ENCODE measurements around the gene ODC1.

ODC1 gene

DNA sequence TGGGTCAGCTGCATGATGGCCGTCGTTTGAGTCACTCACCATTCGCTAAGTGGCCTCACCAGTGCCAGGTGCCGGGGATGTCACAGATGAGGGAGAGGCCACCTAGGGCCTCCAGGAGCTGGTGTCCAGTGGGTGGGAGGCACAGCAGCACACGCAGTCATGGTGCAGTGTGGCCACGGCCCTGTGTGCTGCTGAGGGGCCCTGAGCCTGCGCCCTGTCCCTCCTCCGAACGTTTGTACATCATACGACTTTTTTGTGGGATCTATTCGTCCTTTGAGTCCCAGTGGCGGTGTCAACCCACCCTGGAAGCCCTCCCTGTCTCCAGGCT is 30.1 kb upstream of the ODC1 start:
- no peaks in the 10 kb centered on the region for H3K4me1 ChIP-seq (ENCODE audit: control insufficient read depth, insufficient read depth, low read length)
- ChIA-PET POLR2A (no interaction called here), CTCF (no interaction called here)
- no peaks in the 10 kb centered on the region for H3K9me3 ChIP-seq (ENCODE audit: control insufficient read depth, insufficient read depth, low read depth, low read length)
- H3K27ac ChIP-seq (ENCODE audit: extremely low read depth, low read depth, low read length) = no peak overlapping the region
- no peak for TF ChIP-seq TSHZ1 (tag by site-specific recombination; IDR thresholded peaks at IDR 0.05; ENCODE audit: borderline replicate concordance)
- no peak for TF ChIP-seq ZXDB (tag by site-specific recombination; IDR thresholded peaks at IDR 0.05)
- no peak for TF ChIP-seq YY1 (tag by site-specific recombination; IDR thresholded peaks at IDR 0.05)
- TF ChIP-seq FEZF1 (tag by site-specific recombination; IDR thresholded peaks at IDR 0.05) = no peak
- H3K4me3 ChIP-seq (ENCODE audit: low read depth, low read length) = no peak overlapping the region
- no peaks in the 10 kb centered on the region for H3K36me3 ChIP-seq (ENCODE audit: control insufficient read depth in 2 of 2, insufficient read depth in 1 of 2, low read length in 2 of 2)

DNA sequence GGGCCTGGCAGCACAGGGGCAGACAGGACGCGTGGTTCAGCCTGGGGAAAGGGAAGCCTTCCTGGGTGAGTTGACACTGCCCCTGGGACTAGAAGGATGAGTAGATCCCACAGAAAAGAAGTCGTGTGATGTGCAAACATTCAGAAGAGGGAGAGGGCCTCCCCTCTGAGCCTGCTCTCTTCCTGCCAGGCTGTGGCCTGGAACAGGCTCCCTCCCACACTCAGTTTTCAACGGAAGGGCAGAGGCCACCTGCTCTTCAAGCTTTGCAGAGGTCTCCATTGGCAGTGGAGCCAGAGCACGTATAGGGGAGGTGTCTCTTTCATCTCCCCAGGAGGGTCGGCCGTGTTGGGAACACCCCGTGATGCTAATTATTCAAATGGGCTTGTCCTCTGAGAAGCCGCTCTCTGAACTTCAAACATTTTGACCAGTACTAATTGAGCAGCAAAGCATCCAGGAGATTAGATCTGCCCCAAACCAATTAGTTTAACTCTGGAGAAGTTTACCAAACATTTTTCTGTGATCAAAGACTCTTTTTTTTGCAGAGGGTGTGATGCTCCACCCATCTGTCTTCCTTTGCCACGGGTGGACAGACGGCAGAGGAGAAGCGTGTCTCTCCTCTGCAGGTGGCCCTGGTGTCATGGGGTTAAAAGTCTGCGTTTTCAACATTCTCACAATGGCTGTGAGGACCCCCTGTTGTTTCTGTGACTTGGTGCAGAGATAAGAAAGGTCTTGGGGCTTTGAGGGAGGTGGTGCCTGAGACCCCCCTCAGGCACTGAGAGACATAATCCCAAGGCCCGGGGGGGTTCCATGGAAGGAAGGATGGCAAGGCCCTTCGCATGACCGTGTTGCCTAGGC is 29.5 kb upstream of the ODC1 start:
- no peak overlapping the region for H3K27ac ChIP-seq (ENCODE audit: extremely low read depth, low read depth, low read length)
- ChIA-PET POLR2A (no interaction called here), CTCF (no interaction called here)
- TF ChIP-seq HOXC10 (CRISPR knock-in tag; IDR thresholded peaks at IDR 0.05) = no peak
- TF ChIP-seq, protein P1, sequence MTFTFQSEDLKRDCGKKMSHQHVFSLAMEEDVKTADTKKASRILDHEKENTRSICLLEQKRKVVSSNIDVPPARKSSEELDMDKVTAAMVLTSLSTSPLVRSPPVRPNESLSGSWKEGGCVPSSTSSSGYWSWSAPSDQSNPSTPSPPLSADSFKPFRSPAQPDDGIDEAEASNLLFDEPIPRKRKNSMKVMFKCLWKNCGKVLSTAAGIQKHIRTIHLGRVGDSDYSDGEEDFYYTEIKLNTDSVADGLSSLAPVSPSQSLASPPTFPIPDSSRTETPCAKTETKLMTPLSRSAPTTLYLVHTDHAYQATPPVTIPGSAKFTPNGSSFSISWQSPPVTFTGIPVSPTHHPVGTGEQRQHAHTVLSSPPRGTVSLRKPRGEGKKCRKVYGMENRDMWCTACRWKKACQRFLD (tag by site-specific recombination; IDR thresholded peaks at IDR 0.05) = no peak
- no peak for TF ChIP-seq ZNF558 (tag by site-specific recombination; IDR thresholded peaks at IDR 0.05)
- no peak for TF ChIP-seq ZNF514 (tag by site-specific recombination; IDR thresholded peaks at IDR 0.05)
- no peak for TF ChIP-seq KLF16 (tag by site-specific recombination; IDR thresholded peaks at IDR 0.05)
- TF ChIP-seq ZNF169 (tag by site-specific recombination; IDR thresholded peaks at IDR 0.05) = no peak
- no peak for TF ChIP-seq ZNF660 (tag by site-specific recombination; IDR thresholded peaks at IDR 0.05)
- TF ChIP-seq, protein P2, sequence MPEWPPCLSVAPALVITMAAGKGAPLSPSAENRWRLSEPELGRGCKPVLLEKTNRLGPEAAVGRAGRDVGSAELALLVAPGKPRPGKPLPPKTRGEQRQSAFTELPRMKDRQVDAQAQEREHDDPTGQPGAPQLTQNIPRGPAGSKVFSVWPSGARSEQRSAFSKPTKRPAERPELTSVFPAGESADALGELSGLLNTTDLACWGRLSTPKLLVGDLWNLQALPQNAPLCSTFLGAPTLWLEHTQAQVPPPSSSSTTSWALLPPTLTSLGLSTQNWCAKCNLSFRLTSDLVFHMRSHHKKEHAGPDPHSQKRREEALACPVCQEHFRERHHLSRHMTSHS (tag by site-specific recombination; IDR thresholded peaks at IDR 0.05) = no peak
- peak; percentile 32; the same call in 1 of the 2 replicates for TF ChIP-seq TCF7L2 (IDR thresholded peaks at IDR 0.05; ENCODE audit: borderline replicate concordance, low read depth, low read length)
- TF ChIP-seq, protein P3, sequence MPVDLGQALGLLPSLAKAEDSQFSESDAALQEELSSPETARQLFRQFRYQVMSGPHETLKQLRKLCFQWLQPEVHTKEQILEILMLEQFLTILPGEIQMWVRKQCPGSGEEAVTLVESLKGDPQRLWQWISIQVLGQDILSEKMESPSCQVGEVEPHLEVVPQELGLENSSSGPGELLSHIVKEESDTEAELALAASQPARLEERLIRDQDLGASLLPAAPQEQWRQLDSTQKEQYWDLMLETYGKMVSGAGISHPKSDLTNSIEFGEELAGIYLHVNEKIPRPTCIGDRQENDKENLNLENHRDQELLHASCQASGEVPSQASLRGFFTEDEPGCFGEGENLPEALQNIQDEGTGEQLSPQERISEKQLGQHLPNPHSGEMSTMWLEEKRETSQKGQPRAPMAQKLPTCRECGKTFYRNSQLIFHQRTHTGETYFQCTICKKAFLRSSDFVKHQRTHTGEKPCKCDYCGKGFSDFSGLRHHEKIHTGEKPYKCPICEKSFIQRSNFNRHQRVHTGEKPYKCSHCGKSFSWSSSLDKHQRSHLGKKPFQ (tag by site-specific recombination; IDR thresholded peaks at IDR 0.05) = no peak
- peak; percentile 59 for TF ChIP-seq GLIS1 (tag by site-specific recombination; IDR thresholded peaks at IDR 0.05)
- TF ChIP-seq, protein P4, sequence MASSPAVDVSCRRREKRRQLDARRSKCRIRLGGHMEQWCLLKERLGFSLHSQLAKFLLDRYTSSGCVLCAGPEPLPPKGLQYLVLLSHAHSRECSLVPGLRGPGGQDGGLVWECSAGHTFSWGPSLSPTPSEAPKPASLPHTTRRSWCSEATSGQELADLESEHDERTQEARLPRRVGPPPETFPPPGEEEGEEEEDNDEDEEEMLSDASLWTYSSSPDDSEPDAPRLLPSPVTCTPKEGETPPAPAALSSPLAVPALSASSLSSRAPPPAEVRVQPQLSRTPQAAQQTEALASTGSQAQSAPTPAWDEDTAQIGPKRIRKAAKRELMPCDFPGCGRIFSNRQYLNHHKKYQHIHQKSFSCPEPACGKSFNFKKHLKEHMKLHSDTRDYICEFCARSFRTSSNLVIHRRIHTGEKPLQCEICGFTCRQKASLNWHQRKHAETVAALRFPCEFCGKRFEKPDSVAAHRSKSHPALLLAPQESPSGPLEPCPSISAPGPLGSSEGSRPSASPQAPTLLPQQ (tag by site-specific recombination; IDR thresholded peaks at IDR 0.05) = no peak
- TF ChIP-seq, protein P5, sequence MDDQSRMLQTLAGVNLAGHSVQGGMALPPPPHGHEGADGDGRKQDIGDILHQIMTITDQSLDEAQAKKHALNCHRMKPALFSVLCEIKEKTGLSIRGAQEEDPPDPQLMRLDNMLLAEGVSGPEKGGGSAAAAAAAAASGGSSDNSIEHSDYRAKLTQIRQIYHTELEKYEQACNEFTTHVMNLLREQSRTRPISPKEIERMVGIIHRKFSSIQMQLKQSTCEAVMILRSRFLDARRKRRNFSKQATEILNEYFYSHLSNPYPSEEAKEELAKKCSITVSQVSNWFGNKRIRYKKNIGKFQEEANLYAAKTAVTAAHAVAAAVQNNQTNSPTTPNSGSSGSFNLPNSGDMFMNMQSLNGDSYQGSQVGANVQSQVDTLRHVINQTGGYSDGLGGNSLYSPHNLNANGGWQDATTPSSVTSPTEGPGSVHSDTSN (CRISPR knock-in tag; IDR thresholded peaks at IDR 0.05) = no peak
- no peak for TF ChIP-seq ZNF560 (tag by site-specific recombination; IDR thresholded peaks at IDR 0.05; ENCODE audit: borderline replicate concordance)
- TF ChIP-seq ZIC2 (tag by site-specific recombination; IDR thresholded peaks at IDR 0.05) = peak; percentile 97
- TF ChIP-seq ZNF654 (tag by site-specific recombination; IDR thresholded peaks at IDR 0.05; ENCODE audit: low read depth) = no peak
- no peaks in the 10 kb centered on the region for H3K4me1 ChIP-seq (ENCODE audit: control insufficient read depth, insufficient read depth, low read length)
- H3K36me3 ChIP-seq (ENCODE audit: control insufficient read depth in 2 of 2, insufficient read depth in 1 of 2, low read length in 2 of 2) = no peaks in the 10 kb centered on the region
- no peaks in the 10 kb centered on the region for H3K9me3 ChIP-seq (ENCODE audit: control insufficient read depth, insufficient read depth, low read depth, low read length)
- H3K4me3 ChIP-seq (ENCODE audit: low read depth, low read length) = no peak overlapping the region
